Measurements from ENCODE around the gene KLF15.

KLF15 gene

GRCh38 chr3:126348308-126348920 is 8.8 kb downstream of the KLF15 start:
- TF ChIP-seq, protein P1, sequence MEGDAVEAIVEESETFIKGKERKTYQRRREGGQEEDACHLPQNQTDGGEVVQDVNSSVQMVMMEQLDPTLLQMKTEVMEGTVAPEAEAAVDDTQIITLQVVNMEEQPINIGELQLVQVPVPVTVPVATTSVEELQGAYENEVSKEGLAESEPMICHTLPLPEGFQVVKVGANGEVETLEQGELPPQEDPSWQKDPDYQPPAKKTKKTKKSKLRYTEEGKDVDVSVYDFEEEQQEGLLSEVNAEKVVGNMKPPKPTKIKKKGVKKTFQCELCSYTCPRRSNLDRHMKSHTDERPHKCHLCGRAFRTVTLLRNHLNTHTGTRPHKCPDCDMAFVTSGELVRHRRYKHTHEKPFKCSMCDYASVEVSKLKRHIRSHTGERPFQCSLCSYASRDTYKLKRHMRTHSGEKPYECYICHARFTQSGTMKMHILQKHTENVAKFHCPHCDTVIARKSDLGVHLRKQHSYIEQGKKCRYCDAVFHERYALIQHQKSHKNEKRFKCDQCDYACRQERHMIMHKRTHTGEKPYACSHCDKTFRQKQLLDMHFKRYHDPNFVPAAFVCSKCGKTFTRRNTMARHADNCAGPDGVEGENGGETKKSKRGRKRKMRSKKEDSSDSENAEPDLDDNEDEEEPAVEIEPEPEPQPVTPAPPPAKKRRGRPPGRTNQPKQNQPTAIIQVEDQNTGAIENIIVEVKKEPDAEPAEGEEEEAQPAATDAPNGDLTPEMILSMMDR (conservative IDR thresholded peaks at IDR 0.05) = peak; percentile 14; the same call in 1 of the 2 replicates
- no peak overlapping the region for H3K27ac ChIP-seq

DNA sequence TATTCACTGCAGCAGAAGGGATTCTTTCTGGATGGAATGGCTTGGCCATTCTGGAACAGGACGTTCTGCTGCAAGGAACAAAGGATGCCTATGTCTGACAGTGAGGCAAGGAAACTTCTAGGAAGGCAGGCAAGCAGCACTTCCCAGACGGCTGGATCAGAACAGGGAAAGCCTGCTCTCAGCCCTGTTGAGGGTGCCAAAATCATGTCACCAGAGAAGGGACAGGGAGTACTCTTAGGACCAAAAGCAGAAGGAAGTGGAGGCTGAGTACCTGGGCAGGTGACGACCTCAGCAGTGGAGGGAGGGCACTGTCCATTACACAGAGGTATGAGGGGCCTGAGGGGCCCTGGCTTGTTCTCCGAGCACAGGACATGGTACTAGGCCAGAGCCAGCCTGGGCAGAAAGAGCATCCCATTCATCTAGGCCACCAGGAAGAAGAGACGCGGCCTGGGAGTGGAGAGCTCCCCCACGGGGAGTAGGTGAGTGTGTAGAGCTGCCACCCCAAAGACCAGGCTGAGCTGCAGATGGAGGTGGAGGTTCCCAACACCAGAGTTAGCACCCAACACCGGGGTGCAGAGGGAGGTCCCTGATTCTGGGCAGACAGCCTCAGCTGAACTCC is 9.6 kb downstream of the KLF15 start:
- TF ChIP-seq, protein P1 (conservative IDR thresholded peaks at IDR 0.05) = no peak
- no peak overlapping the region for H3K27ac ChIP-seq

- no peak overlapping the region for H3K27ac ChIP-seq
- TF ChIP-seq, protein P1 (conservative IDR thresholded peaks at IDR 0.05) = no peak
These were observed 10.7 kb downstream of the KLF15 start for GRCh38 chr3:126346466-126346865.

- no peak overlapping the region for H3K27ac ChIP-seq
- TF ChIP-seq, protein P1 (conservative IDR thresholded peaks at IDR 0.05) = no peak
These were observed 11.4 kb downstream of the KLF15 start for GRCh38 chr3:126345641-126346460.

GRCh38 chr3:126345231-126345630 is 12.0 kb downstream of the KLF15 start:
- TF ChIP-seq, protein P1 (conservative IDR thresholded peaks at IDR 0.05) = no peak
- H3K27ac ChIP-seq = no peak overlapping the region

DNA sequence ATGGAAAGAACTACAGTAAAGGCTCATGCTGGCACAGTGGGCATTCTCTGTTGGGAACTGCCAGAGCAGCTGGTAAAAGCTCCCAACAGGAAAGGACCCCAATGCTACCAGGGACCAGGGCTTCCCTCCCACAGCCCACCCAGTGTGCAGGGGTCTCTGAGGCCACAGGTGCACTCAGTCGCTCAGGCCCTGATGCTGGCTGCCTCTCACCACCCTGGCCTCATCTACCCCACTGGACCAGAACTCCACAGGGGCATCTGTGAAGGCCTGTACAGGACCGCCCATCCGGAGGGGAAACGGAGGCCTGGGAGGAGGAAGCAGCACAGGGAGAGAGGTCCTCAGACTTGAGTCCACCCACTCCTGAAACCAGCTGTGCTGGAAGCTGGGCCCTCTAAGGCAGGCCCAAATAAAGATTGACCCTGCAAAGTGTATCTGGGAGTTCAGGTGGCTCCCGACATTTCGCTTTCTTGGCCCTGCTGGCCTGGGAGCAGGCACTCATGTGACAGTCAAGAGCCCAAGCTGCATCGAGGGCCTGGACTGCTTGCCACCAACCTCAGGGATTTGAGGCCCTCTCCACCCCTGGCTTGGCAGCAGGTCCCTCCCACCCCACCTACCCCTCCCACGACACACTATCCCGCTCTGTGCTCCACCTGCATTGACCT is 12.7 kb downstream of the KLF15 start:
- TF ChIP-seq, protein P1 (conservative IDR thresholded peaks at IDR 0.05) = no peak
- no peak overlapping the region for H3K27ac ChIP-seq

- TF ChIP-seq, protein P1 (conservative IDR thresholded peaks at IDR 0.05) = no peak
- H3K27ac ChIP-seq = no peak overlapping the region
These were observed 13.6 kb downstream of the KLF15 start for GRCh38 chr3:126343649-126344035.
